ENCODE results near the gene SLC5A6.

Gene SLC5A6

GRCh38 chr2:27170581-27171337, 41.3 kb downstream of the SLC5A6 start:
- Histone ChIP-seq H3K4me3 (ENCODE audit: severe bottlenecking) (no peak overlapping the region), H3K9me3 (ENCODE audit: severe bottlenecking) (no peaks in the 10 kb centered on the region), H3K27me3 (ENCODE audit: insufficient read depth, poor library complexity, severe bottlenecking) (peaks cover 30% of the 10 kb centered on the region), H3K27ac (ENCODE audit: poor library complexity, severe bottlenecking) (no peak overlapping the region), H3K36me3 (ENCODE audit: low read depth) (no peaks in the 10 kb centered on the region), H3K4me1 (ENCODE audit: insufficient read depth, poor library complexity, severe bottlenecking) (no peaks in the 10 kb centered on the region)
- TF ChIP-seq CTCF (IDR thresholded peaks at IDR 0.05; ENCODE audit: poor library complexity, severe bottlenecking) = no peak
- DNase-seq (ENCODE audit: low spot score) (no peak), ATAC-seq (ENCODE audit: low read depth) (no peak)

DNA sequence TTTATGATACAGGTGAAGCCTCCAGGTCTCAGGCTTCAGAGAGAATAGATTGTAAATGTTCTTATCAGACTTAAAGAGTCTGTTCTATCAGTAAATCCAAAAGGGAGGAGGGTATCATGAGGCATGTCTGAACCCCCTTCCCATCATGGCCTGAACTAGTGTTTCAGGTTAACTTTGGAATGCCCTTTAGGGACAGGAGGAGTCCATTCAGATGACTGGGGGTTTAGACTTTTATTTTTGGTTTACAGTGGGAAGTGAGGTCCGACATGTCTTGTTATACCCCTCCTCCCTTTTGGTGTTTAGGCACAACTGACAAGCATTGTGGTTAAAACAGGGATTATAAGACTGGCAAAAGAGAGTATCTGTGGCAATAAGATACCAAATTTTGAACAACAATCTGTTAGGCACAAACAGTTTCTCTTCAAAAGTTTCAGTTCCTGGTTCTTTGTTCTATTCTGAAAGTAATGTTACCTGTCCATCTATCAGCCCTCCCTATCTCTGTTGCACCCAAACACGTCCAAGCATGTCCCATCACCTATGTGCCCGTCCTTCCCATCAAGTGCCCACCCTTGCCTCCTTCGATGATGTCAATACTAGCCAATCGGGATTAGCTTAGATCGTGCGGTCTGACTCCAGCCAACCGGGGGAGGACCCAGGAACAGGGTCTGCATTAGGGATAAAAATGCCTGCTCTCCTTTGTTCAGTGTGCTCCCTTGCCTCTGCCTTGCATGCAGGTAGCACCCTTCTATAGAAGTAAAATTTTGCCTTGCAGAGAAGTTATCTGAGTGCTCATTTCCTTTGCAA, 46.9 kb downstream of the SLC5A6 start:
- DNase-seq (ENCODE audit: low spot score) (no peak), ATAC-seq (ENCODE audit: low read depth) (no peak)
- no peaks in the 10 kb centered on the region for H3K4me1 ChIP-seq (ENCODE audit: insufficient read depth, poor library complexity, severe bottlenecking)
- TF ChIP-seq CTCF (IDR thresholded peaks at IDR 0.05; ENCODE audit: poor library complexity, severe bottlenecking) = no peak
- H3K4me3 ChIP-seq (ENCODE audit: severe bottlenecking) = no peak overlapping the region
- H3K36me3 ChIP-seq (ENCODE audit: low read depth) = no peaks in the 10 kb centered on the region
- no peaks in the 10 kb centered on the region for H3K9me3 ChIP-seq (ENCODE audit: severe bottlenecking)
- H3K27ac ChIP-seq (ENCODE audit: poor library complexity, severe bottlenecking) = no peak overlapping the region
- H3K27me3 ChIP-seq (ENCODE audit: insufficient read depth, poor library complexity, severe bottlenecking) = no peaks in the 10 kb centered on the region

DNA sequence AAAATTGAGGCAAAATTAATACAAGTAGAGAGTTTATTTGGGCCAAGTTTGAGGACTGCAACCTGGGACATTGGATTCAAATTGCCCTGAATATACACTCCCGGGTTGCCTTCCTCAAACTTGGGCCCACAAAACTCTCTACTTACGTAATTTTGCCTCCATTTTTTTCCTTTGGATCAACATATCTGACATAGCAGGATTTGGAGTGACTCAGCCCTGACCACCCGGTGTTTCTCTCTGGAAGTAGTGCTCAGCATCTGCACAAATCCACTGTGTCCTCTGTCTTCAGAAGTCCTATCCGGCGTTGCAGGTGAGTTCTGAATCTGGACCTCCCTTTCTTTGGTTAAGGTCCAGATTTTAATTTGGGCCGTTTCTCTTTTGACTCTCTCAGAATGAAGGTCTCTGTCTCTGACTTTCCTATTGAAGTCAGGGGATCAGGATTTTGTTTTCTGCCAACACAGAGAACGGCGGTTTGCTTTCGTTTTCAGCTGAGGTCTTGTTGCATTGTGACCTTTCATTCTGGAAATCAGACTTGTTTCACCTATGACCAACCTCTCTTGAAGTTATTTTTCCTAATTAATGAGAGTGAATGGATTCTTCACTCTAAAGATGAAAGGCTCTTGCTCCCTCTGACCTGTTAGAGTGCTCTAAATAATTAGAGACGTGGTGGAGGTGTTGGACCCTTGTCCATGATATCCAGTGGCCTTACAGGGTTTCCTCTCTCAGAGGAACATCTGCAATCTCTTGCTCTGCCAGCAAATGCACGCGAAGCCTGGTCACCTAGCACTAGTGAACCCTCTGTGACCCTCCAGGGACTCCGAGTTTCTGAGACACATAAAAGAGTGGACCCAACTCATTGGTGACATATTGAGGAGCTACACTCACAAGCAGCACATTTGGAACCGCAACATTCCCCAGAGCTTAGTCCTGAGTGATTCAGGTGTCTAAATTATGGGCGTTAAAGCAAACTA, 49.6 kb downstream of the SLC5A6 start:
- Histone ChIP-seq H3K9me3 (ENCODE audit: severe bottlenecking) (no peaks in the 10 kb centered on the region), H3K27me3 (ENCODE audit: insufficient read depth, poor library complexity, severe bottlenecking) (no peaks in the 10 kb centered on the region), H3K4me3 (ENCODE audit: severe bottlenecking) (no peak overlapping the region), H3K4me1 (ENCODE audit: insufficient read depth, poor library complexity, severe bottlenecking) (no peaks in the 10 kb centered on the region), H3K36me3 (ENCODE audit: low read depth) (no peaks in the 10 kb centered on the region), H3K27ac (ENCODE audit: poor library complexity, severe bottlenecking) (no peak overlapping the region)
- ATAC-seq (ENCODE audit: low read depth) = no peak
- no peak for DNase-seq (ENCODE audit: low spot score)
- no peak for TF ChIP-seq CTCF (IDR thresholded peaks at IDR 0.05; ENCODE audit: poor library complexity, severe bottlenecking)

DNA sequence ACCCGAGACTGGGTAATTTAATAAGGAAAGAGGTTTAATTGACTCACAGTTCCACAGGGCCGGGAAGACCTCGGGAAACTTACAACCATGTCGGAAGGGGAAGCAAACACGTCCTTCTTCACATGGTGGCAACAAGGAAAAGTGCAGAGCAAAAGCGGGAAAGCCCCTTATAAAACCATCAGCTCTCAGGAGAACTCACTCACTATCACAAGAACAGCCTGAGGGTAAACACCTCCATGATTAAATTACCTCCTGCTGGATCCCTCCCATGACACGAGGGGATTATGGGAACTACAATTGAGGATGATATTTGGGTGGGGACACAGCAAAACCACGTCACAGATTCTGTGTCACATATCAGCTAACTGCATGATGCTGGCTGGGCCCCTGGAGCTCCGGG, 51.9 kb downstream of the SLC5A6 start:
- ATAC-seq (ENCODE audit: low read depth) (no peak), DNase-seq (ENCODE audit: low spot score) (no peak)
- no peaks in the 10 kb centered on the region for H3K36me3 ChIP-seq (ENCODE audit: low read depth)
- H3K27me3 ChIP-seq (ENCODE audit: insufficient read depth, poor library complexity, severe bottlenecking) = no peaks in the 10 kb centered on the region
- no peaks in the 10 kb centered on the region for H3K4me1 ChIP-seq (ENCODE audit: insufficient read depth, poor library complexity, severe bottlenecking)
- TF ChIP-seq CTCF (IDR thresholded peaks at IDR 0.05; ENCODE audit: poor library complexity, severe bottlenecking) = no peak
- no peak overlapping the region for H3K4me3 ChIP-seq (ENCODE audit: severe bottlenecking)
- no peaks in the 10 kb centered on the region for H3K9me3 ChIP-seq (ENCODE audit: severe bottlenecking)
- no peak overlapping the region for H3K27ac ChIP-seq (ENCODE audit: poor library complexity, severe bottlenecking)
